Brain microvascular endothelial cell (primary cell): Measurements from ENCODE around the gene TMEM91.

Experiments
- DNase-seq: peaks from one replicate; pipeline ENCODE4 v3.0.0-alpha.2; 2020
- H3K27ac ChIP-seq: fragments of 250-450 bp; sonication (Bioruptor Pico); 2 replicates; pipeline ENCODE4 v1.5.1; 2020; ENCODE audit warnings: mild to moderate bottlenecking, moderate library complexity
- H3K27me3 ChIP-seq: fragments of 250-450 bp; sonication (Bioruptor Pico); replicated peaks from 2 replicates; pipeline ENCODE4 v1.5.1; 2020; ENCODE audit warnings: mild to moderate bottlenecking
- H3K36me3 ChIP-seq: fragments of 250-450 bp; sonication (Bioruptor Pico); replicated peaks from 2 replicates; pipeline ENCODE4 v1.5.1; 2020; ENCODE audit warnings: mild to moderate bottlenecking
- H3K4me3 ChIP-seq: 2 replicates; pipeline ENCODE4 v1.5.1; 2011; ENCODE audit warnings: low read depth, mild to moderate bottlenecking, control low read depth, low read length, moderate library complexity
- in situ Hi-C: cut with HindIII; loops from 2 replicates; pipeline ENCODE4 v1.10.0; 2017; ENCODE audit warnings: low sequenced_read_pairs, low pct_ligation_motif_present
- TF ChIP-seq, protein P1 (sequence below): IDR thresholded peaks from 2 replicates; pipeline ENCODE4 v1.5.1; 2011; ENCODE audit warnings: low read depth, mild to moderate bottlenecking, moderate library complexity, low read length, control low read depth, inconsistent platforms; ENCODE audit errors: missing control alignments

The TMEM91 gene

DNA sequence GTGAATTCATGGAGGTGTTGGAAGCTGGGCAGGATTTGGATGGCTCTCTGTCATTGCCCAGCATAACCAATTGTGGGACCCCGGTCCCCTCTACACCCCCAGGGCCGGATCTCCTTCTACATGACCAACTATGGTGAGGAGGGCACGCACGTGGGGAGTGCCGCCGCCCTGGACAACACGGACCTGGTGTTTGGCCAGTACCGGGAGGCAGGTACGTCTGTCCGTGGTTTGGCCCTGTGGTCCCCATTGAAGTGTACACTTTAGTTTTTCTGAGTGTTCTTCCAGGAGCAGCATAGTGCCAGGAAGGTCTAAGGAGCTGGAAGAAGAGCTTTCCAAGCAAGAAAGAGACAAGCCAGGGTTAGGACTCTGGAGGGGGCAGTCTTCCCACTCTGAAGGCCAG, 37.6 kb downstream of the TMEM91 start:
- Histone ChIP-seq H3K36me3 (peaks cover 3% of the 10 kb centered on the region), H3K27me3 (no peaks in the 10 kb centered on the region), H3K4me3 (no peak overlapping the region), H3K27ac (no peak overlapping the region)
- in situ Hi-C loops, result no loop called here
- TF ChIP-seq, protein P1, sequence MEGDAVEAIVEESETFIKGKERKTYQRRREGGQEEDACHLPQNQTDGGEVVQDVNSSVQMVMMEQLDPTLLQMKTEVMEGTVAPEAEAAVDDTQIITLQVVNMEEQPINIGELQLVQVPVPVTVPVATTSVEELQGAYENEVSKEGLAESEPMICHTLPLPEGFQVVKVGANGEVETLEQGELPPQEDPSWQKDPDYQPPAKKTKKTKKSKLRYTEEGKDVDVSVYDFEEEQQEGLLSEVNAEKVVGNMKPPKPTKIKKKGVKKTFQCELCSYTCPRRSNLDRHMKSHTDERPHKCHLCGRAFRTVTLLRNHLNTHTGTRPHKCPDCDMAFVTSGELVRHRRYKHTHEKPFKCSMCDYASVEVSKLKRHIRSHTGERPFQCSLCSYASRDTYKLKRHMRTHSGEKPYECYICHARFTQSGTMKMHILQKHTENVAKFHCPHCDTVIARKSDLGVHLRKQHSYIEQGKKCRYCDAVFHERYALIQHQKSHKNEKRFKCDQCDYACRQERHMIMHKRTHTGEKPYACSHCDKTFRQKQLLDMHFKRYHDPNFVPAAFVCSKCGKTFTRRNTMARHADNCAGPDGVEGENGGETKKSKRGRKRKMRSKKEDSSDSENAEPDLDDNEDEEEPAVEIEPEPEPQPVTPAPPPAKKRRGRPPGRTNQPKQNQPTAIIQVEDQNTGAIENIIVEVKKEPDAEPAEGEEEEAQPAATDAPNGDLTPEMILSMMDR, result no peak
- no peak for DNase-seq

DNA sequence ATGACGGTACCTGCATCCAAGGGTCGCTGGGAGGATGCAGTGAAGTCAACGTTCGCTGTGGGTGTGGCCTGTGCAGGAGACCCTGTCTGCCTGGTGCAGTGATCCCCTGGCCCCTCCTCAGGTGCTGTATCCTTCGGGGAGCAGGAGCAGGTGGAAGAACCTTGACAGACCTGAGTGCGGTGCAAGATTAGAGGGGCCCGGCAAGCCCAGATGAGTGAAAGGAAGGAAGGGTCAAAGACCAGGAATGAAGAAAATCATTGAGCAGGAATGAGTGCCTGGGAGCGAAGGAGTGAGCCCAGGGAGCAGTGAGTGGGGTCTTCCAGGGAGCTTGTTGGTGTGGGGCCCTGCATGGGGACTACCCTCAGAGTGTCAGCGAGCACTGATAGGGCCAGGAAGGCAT, 38.1 kb downstream of the TMEM91 start:
- no peak overlapping the region for H3K27ac ChIP-seq
- peaks cover 7% of the 10 kb centered on the region for H3K36me3 ChIP-seq
- DNase-seq, result no peak
- H3K27me3 ChIP-seq, result no peaks in the 10 kb centered on the region
- no peak overlapping the region for H3K4me3 ChIP-seq
- TF ChIP-seq, protein P1, result no peak
- in situ Hi-C loops, result no loop called here

DNA sequence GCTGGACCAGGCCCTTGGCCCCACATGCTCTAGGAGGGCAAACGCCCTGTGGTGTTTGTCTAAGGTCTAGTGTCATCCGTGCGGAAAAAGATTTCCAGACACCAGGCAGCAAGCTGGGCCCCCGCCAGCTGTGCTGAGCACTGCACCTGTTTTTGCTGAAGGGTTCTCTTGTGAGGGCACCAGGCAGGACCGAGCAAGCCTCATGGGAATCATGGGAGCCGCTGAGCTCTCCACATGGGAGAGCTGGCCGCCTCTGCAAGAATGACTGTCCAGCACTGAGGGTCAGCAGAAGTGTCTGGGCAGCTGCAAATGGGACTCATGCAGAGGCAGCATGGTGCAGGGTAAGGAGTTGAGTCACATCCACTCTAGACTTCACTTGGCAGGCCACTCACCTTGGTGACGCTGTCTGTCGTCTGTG, 38.8 kb downstream of the TMEM91 start:
- DNase-seq, result no peak
- Histone ChIP-seq H3K27me3 (no peaks in the 10 kb centered on the region), H3K4me3 (no peak overlapping the region), H3K27ac (no peak overlapping the region), H3K36me3 (peaks cover 11% of the 10 kb centered on the region)
- TF ChIP-seq, protein P1, result no peak
- in situ Hi-C loops, result no loop called here

DNA sequence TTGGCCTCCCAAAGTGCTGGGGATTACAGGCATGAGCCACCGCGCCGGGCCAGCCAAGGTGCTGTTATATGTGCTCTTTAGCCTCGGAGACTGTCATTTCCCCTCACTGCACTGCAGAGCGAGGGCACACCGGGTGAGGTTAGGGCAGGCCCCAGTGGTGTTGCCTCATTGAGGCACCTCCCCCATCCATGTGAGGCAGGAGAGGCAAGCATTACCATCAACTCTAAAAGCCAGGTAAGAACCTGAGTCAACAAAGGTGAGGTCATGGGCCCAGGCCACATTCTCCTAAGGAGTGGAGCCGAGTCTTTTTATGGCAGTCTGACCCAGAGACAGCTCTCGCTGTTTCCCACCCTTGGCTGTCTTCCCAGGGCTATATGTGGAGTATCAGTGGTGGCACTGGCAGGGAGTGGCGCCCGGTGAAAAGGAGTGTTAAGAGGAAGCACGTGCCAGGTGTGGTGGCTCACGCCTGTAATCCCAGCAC, 39.9 kb downstream of the TMEM91 start:
- in situ Hi-C loops, result no loop called here
- Histone ChIP-seq H3K36me3 (peaks cover 12% of the 10 kb centered on the region), H3K27me3 (no peaks in the 10 kb centered on the region), H3K4me3 (no peak overlapping the region), H3K27ac (no peak overlapping the region)
- TF ChIP-seq, protein P1, result no peak
- no peak for DNase-seq

GRCh38 chr19:41420101-41420880, 44.0 kb downstream of the TMEM91 start:
- Histone ChIP-seq H3K36me3 (peaks cover 20% of the 10 kb centered on the region), H3K27me3 (no peaks in the 10 kb centered on the region), H3K4me3 (no peak overlapping the region), H3K27ac (no peak overlapping the region)
- no peak for DNase-seq
- TF ChIP-seq, protein P1, result no peak
- in situ Hi-C loops, result no loop called here
